ENCODE results near the gene PEMT.

Gene PEMT

GRCh38 chr17:17511881-17512858, 79.3 kb downstream of the PEMT start:
- peaks cover 30% of the 10 kb centered on the region for H3K4me1 ChIP-seq (ENCODE audit: insufficient read depth, insufficient read length)
- no peak for TF ChIP-seq YY1 (IDR thresholded peaks at IDR 0.05; ENCODE audit: insufficient read depth, insufficient read length)
- TF ChIP-seq SUZ12 (IDR thresholded peaks at IDR 0.05; ENCODE audit: extremely low read depth, insufficient read depth, insufficient read length) = no peak
- no peak for TF ChIP-seq ZNF274 (IDR thresholded peaks at IDR 0.05; ENCODE audit: low read depth, low read length)
- no peak overlapping the region for H3K4me3 ChIP-seq (ENCODE audit: insufficient read length, low read depth)
- peak overlapping the region; percentile 23 for H3K9ac ChIP-seq (ENCODE audit: insufficient read length, low read depth)
- H3K36me3 ChIP-seq (ENCODE audit: insufficient read depth, insufficient read length, low read length) = no peaks in the 10 kb centered on the region
- H3K9me3 ChIP-seq (ENCODE audit: insufficient read depth, low read length) = no peaks in the 10 kb centered on the region
- no peaks in the 10 kb centered on the region for H3K27me3 ChIP-seq (ENCODE audit: insufficient read depth, insufficient read length)
- no peak for DNase-seq (ENCODE audit: low read depth, low spot score)

GRCh38 chr17:17511293-17511741, 80.2 kb downstream of the PEMT start:
- no peaks in the 10 kb centered on the region for H3K36me3 ChIP-seq (ENCODE audit: insufficient read depth, insufficient read length, low read length)
- no peaks in the 10 kb centered on the region for H3K9me3 ChIP-seq (ENCODE audit: insufficient read depth, low read length)
- DNase-seq (ENCODE audit: low read depth, low spot score) = no peak
- TF ChIP-seq YY1 (IDR thresholded peaks at IDR 0.05; ENCODE audit: insufficient read depth, insufficient read length) (no peak), ZNF274 (IDR thresholded peaks at IDR 0.05; ENCODE audit: low read depth, low read length) (no peak), SUZ12 (IDR thresholded peaks at IDR 0.05; ENCODE audit: extremely low read depth, insufficient read depth, insufficient read length) (no peak)
- peaks cover 23% of the 10 kb centered on the region for H3K4me1 ChIP-seq (ENCODE audit: insufficient read depth, insufficient read length)
- no peak overlapping the region for H3K4me3 ChIP-seq (ENCODE audit: insufficient read length, low read depth)
- H3K27me3 ChIP-seq (ENCODE audit: insufficient read depth, insufficient read length) = no peaks in the 10 kb centered on the region
- no peak overlapping the region for H3K9ac ChIP-seq (ENCODE audit: insufficient read length, low read depth)

GRCh38 chr17:17510456-17511292, 80.8 kb downstream of the PEMT start:
- no peak for TF ChIP-seq YY1 (IDR thresholded peaks at IDR 0.05; ENCODE audit: insufficient read depth, insufficient read length)
- TF ChIP-seq SUZ12 (IDR thresholded peaks at IDR 0.05; ENCODE audit: extremely low read depth, insufficient read depth, insufficient read length) = no peak
- TF ChIP-seq ZNF274 (IDR thresholded peaks at IDR 0.05; ENCODE audit: low read depth, low read length) = no peak
- no peaks in the 10 kb centered on the region for H3K9me3 ChIP-seq (ENCODE audit: insufficient read depth, low read length)
- H3K4me3 ChIP-seq (ENCODE audit: insufficient read length, low read depth) = no peak overlapping the region
- no peak for DNase-seq (ENCODE audit: low read depth, low spot score)
- H3K27me3 ChIP-seq (ENCODE audit: insufficient read depth, insufficient read length) = no peaks in the 10 kb centered on the region
- H3K9ac ChIP-seq (ENCODE audit: insufficient read length, low read depth) = no peak overlapping the region
- peaks cover 19% of the 10 kb centered on the region for H3K4me1 ChIP-seq (ENCODE audit: insufficient read depth, insufficient read length)
- no peaks in the 10 kb centered on the region for H3K36me3 ChIP-seq (ENCODE audit: insufficient read depth, insufficient read length, low read length)

GRCh38 chr17:17509601-17510425, 81.7 kb downstream of the PEMT start:
- no peaks in the 10 kb centered on the region for H3K36me3 ChIP-seq (ENCODE audit: insufficient read depth, insufficient read length, low read length)
- no peak overlapping the region for H3K9ac ChIP-seq (ENCODE audit: insufficient read length, low read depth)
- TF ChIP-seq ZNF274 (IDR thresholded peaks at IDR 0.05; ENCODE audit: low read depth, low read length) (no peak), SUZ12 (IDR thresholded peaks at IDR 0.05; ENCODE audit: extremely low read depth, insufficient read depth, insufficient read length) (no peak), YY1 (IDR thresholded peaks at IDR 0.05; ENCODE audit: insufficient read depth, insufficient read length) (no peak)
- DNase-seq (ENCODE audit: low read depth, low spot score) = no peak
- H3K27me3 ChIP-seq (ENCODE audit: insufficient read depth, insufficient read length) = no peaks in the 10 kb centered on the region
- no peak overlapping the region for H3K4me3 ChIP-seq (ENCODE audit: insufficient read length, low read depth)
- H3K4me1 ChIP-seq (ENCODE audit: insufficient read depth, insufficient read length) = peaks cover 20% of the 10 kb centered on the region
- no peaks in the 10 kb centered on the region for H3K9me3 ChIP-seq (ENCODE audit: insufficient read depth, low read length)

- Histone ChIP-seq H3K4me3 (ENCODE audit: insufficient read length, low read depth) (no peak overlapping the region), H3K9ac (ENCODE audit: insufficient read length, low read depth) (no peak overlapping the region), H3K27me3 (ENCODE audit: insufficient read depth, insufficient read length) (no peaks in the 10 kb centered on the region), H3K4me1 (ENCODE audit: insufficient read depth, insufficient read length) (peaks cover 14% of the 10 kb centered on the region), H3K36me3 (ENCODE audit: insufficient read depth, insufficient read length, low read length) (no peaks in the 10 kb centered on the region), H3K9me3 (ENCODE audit: insufficient read depth, low read length) (no peaks in the 10 kb centered on the region)
- no peak for DNase-seq (ENCODE audit: low read depth, low spot score)
- TF ChIP-seq YY1 (IDR thresholded peaks at IDR 0.05; ENCODE audit: insufficient read depth, insufficient read length) = no peak
- no peak for TF ChIP-seq SUZ12 (IDR thresholded peaks at IDR 0.05; ENCODE audit: extremely low read depth, insufficient read depth, insufficient read length)
Measured at GRCh38 chr17:17508646-17509591, 82.6 kb downstream of the PEMT start.

GRCh38 chr17:17508019-17508535, 83.4 kb downstream of the PEMT start:
- Histone ChIP-seq H3K9me3 (ENCODE audit: insufficient read depth, low read length) (no peaks in the 10 kb centered on the region), H3K36me3 (ENCODE audit: insufficient read depth, insufficient read length, low read length) (no peaks in the 10 kb centered on the region), H3K4me3 (ENCODE audit: insufficient read length, low read depth) (no peak overlapping the region), H3K4me1 (ENCODE audit: insufficient read depth, insufficient read length) (peaks cover 17% of the 10 kb centered on the region), H3K9ac (ENCODE audit: insufficient read length, low read depth) (no peak overlapping the region), H3K27me3 (ENCODE audit: insufficient read depth, insufficient read length) (no peaks in the 10 kb centered on the region)
- TF ChIP-seq YY1 (IDR thresholded peaks at IDR 0.05; ENCODE audit: insufficient read depth, insufficient read length) (no peak), ZNF274 (IDR thresholded peaks at IDR 0.05; ENCODE audit: low read depth, low read length) (no peak), SUZ12 (IDR thresholded peaks at IDR 0.05; ENCODE audit: extremely low read depth, insufficient read depth, insufficient read length) (no peak)
- no peak for DNase-seq (ENCODE audit: low read depth, low spot score)
